K562 (cell line): ENCODE data around the gene AVPI1. TPM values are rescaled to one million over a fixed set of nuclear protein-coding genes. Genes with fewer than 3 reads are reported as not detected.
A peak's percentile ranks its signal among the peaks of the same experiment; 100 is the strongest.

Source experiments
- CC2D1A ChIP-seq: fragments of 450-650 bp; IDR thresholded peaks from 2 replicates; pipeline ENCODE4 v1.6.1; 2017; ENCODE audit warnings: mild to moderate bottlenecking
- CREM ChIP-seq: IDR thresholded peaks from 2 replicates; pipeline ENCODE4 v1.6.1; 2014; ENCODE audit warnings: antibody characterized with exemption, low read depth
- NCOA2 ChIP-seq, 2 experiments: fragments of 450-650 bp; IDR thresholded peaks; 2 replicates each; pipeline ENCODE4 v1.6.1; 2018; ENCODE audit warnings: mild to moderate bottlenecking in 2 of 2, moderate library complexity in 1 of 2; ENCODE audit not compliant: partially characterized antibody in 2 of 2
- NEUROD1 ChIP-seq: fragments of 150-350 bp; IDR thresholded peaks from 2 replicates; pipeline ENCODE4 v1.6.1; 2014; ENCODE audit warnings: borderline replicate concordance, low read length, low read depth; ENCODE audit not compliant: partially characterized antibody
- RERE ChIP-seq: sonication (generic); formaldehyde crosslinking; IDR thresholded peaks from 2 replicates; pipeline ENCODE4 v1.8.0; 2023; ENCODE audit warnings: missing genetic modification reagents, mild to moderate bottlenecking, borderline replicate concordance
- SREBF1 ChIP-seq: fragments of 150-350 bp; IDR thresholded peaks from 2 replicates; pipeline ENCODE4 v1.6.1; 2014; ENCODE audit warnings: antibody characterized with exemption, low read depth, low read length, borderline replicate concordance
- TBP ChIP-seq: optimal IDR thresholded peaks from 2 replicates; pipeline ENCODE3; 2011; ENCODE audit warnings: low read depth, low read length, improper control_type of control experiment
- ZHX1 ChIP-seq: fragments of 150-350 bp; conservative IDR thresholded peaks from 2 replicates; pipeline ENCODE4 v1.6.1; 2014; ENCODE audit warnings: low read length
- ZMIZ1 ChIP-seq, 2 experiments: fragments of 150-350 bp in 1 of 2; IDR thresholded peaks; 2 replicates each; pipeline ENCODE4 v1.6.1; 2012 to 2016; ENCODE audit warnings: low read depth in 2 of 2, low read length in 2 of 2, mild to moderate bottlenecking in 1 of 2, moderate library complexity in 1 of 2
- ZNF395 ChIP-seq: fragments of 200-800 bp; sonication (Bioruptor generic); IDR thresholded peaks from 2 replicates; pipeline ENCODE4 v1.6.1; 2017; ENCODE audit warnings: missing genetic modification characterization, missing compliant biosample characterization
- polyA plus RNA-seq, 8 experiments: library from polyadenylated mRNA; depleted of rRNA in 4 of 8; stranded (reverse) in 5 of 8; unstranded in 3 of 8; fragments of >200 nt; fragmentation: Nextera tagmentation in 2 of 8; fragmentation: Illumina TruSeq in 1 of 8; extraction: Ambion mirVana in 2 of 8; extraction: Trizol in 1 of 8; gene quantifications; 2 replicates each; pipeline versions ENCODE4 v1.2.1 to v1.2.3, GENCODE V29; 2011 to 2014; ENCODE audit warnings: inconsistent platforms in 1 of 8, missing spikeins in 1 of 8
- total RNA-seq, 7 experiments: library from RNA; depleted of rRNA in 6 of 7; stranded (reverse); fragments of >200 nt in 6 of 7; fragmentation: Illumina TruSeq in 2 of 7; extraction: Trizol in 2 of 7; gene quantifications; 2 replicates each; pipeline versions ENCODE4 v1.2.1 to v1.2.3, GENCODE V29; 2011 to 2021; ENCODE audit warnings: low replicate concordance in 1 of 7

Gene AVPI1
- total and polyA plus RNA-seq, 9 of the 15 experiments (the other 6 are each of a cell fraction or from before 2014, with no cell fraction given): 0.90 to 10.4 (median 7.4) TPM

- no peak for TF ChIP-seq ZMIZ1 (IDR thresholded peaks at IDR 0.05; ENCODE audit: low read depth in 2 of 2, low read length in 2 of 2)
- TF ChIP-seq NCOA2 (IDR thresholded peaks at IDR 0.05; ENCODE audit: partially characterized antibody in 2 of 2): peak in 1 of 2 experiments; percentile 92
- TF ChIP-seq ZHX1: 0 out of 2 replicates have a peak, but pooled peaks have one; percentile 46
- no peak for TF ChIP-seq SREBF1
- no peak for TF ChIP-seq RERE (CRISPR knock-in tag)
- peak; percentile 94 for TF ChIP-seq NEUROD1
- no peak for TF ChIP-seq CC2D1A
- TF ChIP-seq CREM: peak; percentile 71
- peak; percentile 60 for TF ChIP-seq TBP
- TF ChIP-seq ZNF395 (CRISPR knock-in tag): no peak
Measured at GRCh38 chr10:97632949-97633884, 53.8 kb downstream of the AVPI1 start, which contains the start of gene MORN4 (continued).
